WTC11 (cell line): Measurements from ENCODE around the gene SLC5A10.

Source experiments
- ATF1 ChIP-seq: sonication (generic); formaldehyde crosslinking; IDR thresholded peaks from 2 replicates; pipeline ENCODE4 v1.8.1; 2023; ENCODE audit warnings: mild to moderate bottlenecking, moderate library complexity, missing genetic modification reagents
- CBFB ChIP-seq: sonication (generic); formaldehyde crosslinking; IDR thresholded peaks from 2 replicates; pipeline ENCODE4 v1.8.1; 2022; ENCODE audit warnings: mild to moderate bottlenecking, low read depth, missing genetic modification reagents
- ESRRA ChIP-seq: sonication (generic); formaldehyde crosslinking; IDR thresholded peaks from 2 replicates; pipeline ENCODE4 v1.8.1; 2022; ENCODE audit warnings: mild to moderate bottlenecking, missing genetic modification reagents, borderline replicate concordance
- NFYB ChIP-seq: sonication (generic); formaldehyde crosslinking; conservative IDR thresholded peaks from 2 replicates; pipeline ENCODE4 v1.8.0; 2022; ENCODE audit warnings: low read depth, missing genetic modification reagents
- NR1H2 ChIP-seq: sonication (generic); formaldehyde crosslinking; IDR thresholded peaks from 2 replicates; pipeline ENCODE4 v1.9.0; 2021; ENCODE audit warnings: mild to moderate bottlenecking, moderate library complexity, missing genetic modification reagents
- ZNF232 ChIP-seq: sonication (generic); formaldehyde crosslinking; IDR thresholded peaks from 2 replicates; pipeline ENCODE4 v1.8.0; 2022; ENCODE audit warnings: mild to moderate bottlenecking, missing genetic modification reagents
- TF ChIP-seq, protein P1 (sequence below): sonication (generic); formaldehyde crosslinking; IDR thresholded peaks from 2 replicates; pipeline ENCODE4 v1.8.0; 2022; ENCODE audit warnings: mild to moderate bottlenecking, missing genetic modification reagents
- TF ChIP-seq, protein P2 (sequence below): sonication (generic); formaldehyde crosslinking; conservative IDR thresholded peaks from 2 replicates; pipeline ENCODE4 v1.8.1; 2023; ENCODE audit warnings: mild to moderate bottlenecking, low read depth, missing genetic modification reagents, moderate library complexity
- TF ChIP-seq, protein P3 (sequence below): fragments of 200-600 bp; IDR thresholded peaks from 2 replicates; pipeline ENCODE4 v1.8.0; 2022; ENCODE audit warnings: antibody characterized with exemption
- TF ChIP-seq, protein P4 (sequence below): sonication (generic); formaldehyde crosslinking; IDR thresholded peaks from 2 replicates; pipeline ENCODE4 v1.8.0; 2022; ENCODE audit warnings: mild to moderate bottlenecking, missing genetic modification reagents
- TF ChIP-seq, protein P5 (sequence below): sonication (generic); formaldehyde crosslinking; IDR thresholded peaks from 2 replicates; pipeline ENCODE4 v1.8.1; 2023; ENCODE audit warnings: mild to moderate bottlenecking, missing genetic modification reagents, moderate library complexity
- TF ChIP-seq, protein P6 (sequence below): sonication (generic); formaldehyde crosslinking; IDR thresholded peaks from 2 replicates; pipeline ENCODE4 v1.8.1; 2022; ENCODE audit warnings: mild to moderate bottlenecking, missing genetic modification reagents, moderate library complexity, borderline replicate concordance
- TF ChIP-seq, protein P7 (sequence below): sonication (generic); formaldehyde crosslinking; IDR thresholded peaks from 2 replicates; pipeline ENCODE4 v1.8.1; 2022; ENCODE audit warnings: missing genetic modification reagents, borderline replicate concordance

DNA sequence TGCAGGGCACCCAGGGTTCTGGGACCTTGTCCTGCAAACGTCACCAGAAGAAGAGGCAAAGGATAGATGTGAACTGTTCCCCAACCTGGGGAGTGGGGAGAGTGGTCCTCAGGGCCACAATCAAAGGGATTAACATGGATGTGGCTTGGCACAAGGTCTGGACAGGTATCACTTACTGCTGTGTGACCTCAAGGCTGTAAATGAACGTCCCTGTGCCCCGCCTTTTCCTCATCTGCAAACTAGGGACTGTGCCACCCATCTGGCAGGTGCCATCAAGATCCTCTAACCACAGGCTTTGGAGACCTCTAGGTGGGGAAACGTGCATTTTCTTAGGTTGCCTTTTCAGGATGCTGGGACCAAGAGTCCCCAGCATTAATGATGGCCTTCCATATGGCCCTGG, 25.1 kb downstream of the SLC5A10 start:
- TF ChIP-seq, protein P1, sequence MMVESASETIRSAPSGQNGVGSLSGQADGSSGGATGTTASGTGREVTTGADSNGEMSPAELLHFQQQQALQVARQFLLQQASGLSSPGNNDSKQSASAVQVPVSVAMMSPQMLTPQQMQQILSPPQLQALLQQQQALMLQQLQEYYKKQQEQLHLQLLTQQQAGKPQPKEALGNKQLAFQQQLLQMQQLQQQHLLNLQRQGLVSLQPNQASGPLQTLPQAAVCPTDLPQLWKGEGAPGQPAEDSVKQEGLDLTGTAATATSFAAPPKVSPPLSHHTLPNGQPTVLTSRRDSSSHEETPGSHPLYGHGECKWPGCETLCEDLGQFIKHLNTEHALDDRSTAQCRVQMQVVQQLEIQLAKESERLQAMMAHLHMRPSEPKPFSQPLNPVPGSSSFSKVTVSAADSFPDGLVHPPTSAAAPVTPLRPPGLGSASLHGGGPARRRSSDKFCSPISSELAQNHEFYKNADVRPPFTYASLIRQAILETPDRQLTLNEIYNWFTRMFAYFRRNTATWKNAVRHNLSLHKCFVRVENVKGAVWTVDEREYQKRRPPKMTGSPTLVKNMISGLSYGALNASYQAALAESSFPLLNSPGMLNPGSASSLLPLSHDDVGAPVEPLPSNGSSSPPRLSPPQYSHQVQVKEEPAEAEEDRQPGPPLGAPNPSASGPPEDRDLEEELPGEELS (CRISPR knock-in tag) = no peak
- TF ChIP-seq, protein P2, sequence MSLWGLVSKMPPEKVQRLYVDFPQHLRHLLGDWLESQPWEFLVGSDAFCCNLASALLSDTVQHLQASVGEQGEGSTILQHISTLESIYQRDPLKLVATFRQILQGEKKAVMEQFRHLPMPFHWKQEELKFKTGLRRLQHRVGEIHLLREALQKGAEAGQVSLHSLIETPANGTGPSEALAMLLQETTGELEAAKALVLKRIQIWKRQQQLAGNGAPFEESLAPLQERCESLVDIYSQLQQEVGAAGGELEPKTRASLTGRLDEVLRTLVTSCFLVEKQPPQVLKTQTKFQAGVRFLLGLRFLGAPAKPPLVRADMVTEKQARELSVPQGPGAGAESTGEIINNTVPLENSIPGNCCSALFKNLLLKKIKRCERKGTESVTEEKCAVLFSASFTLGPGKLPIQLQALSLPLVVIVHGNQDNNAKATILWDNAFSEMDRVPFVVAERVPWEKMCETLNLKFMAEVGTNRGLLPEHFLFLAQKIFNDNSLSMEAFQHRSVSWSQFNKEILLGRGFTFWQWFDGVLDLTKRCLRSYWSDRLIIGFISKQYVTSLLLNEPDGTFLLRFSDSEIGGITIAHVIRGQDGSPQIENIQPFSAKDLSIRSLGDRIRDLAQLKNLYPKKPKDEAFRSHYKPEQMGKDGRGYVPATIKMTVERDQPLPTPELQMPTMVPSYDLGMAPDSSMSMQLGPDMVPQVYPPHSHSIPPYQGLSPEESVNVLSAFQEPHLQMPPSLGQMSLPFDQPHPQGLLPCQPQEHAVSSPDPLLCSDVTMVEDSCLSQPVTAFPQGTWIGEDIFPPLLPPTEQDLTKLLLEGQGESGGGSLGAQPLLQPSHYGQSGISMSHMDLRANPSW = no peak
- TF ChIP-seq, protein P3, sequence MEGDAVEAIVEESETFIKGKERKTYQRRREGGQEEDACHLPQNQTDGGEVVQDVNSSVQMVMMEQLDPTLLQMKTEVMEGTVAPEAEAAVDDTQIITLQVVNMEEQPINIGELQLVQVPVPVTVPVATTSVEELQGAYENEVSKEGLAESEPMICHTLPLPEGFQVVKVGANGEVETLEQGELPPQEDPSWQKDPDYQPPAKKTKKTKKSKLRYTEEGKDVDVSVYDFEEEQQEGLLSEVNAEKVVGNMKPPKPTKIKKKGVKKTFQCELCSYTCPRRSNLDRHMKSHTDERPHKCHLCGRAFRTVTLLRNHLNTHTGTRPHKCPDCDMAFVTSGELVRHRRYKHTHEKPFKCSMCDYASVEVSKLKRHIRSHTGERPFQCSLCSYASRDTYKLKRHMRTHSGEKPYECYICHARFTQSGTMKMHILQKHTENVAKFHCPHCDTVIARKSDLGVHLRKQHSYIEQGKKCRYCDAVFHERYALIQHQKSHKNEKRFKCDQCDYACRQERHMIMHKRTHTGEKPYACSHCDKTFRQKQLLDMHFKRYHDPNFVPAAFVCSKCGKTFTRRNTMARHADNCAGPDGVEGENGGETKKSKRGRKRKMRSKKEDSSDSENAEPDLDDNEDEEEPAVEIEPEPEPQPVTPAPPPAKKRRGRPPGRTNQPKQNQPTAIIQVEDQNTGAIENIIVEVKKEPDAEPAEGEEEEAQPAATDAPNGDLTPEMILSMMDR = no peak
- TF ChIP-seq, protein P4, sequence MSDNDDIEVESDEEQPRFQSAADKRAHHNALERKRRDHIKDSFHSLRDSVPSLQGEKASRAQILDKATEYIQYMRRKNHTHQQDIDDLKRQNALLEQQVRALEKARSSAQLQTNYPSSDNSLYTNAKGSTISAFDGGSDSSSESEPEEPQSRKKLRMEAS (CRISPR knock-in tag) = no peak
- TF ChIP-seq ATF1 (CRISPR knock-in tag) (no peak), NFYB (CRISPR knock-in tag) (no peak), CBFB (no peak), ZNF232 (CRISPR knock-in tag) (no peak), NR1H2 (no peak), ESRRA (CRISPR knock-in tag) (no peak)
- TF ChIP-seq, protein P5, sequence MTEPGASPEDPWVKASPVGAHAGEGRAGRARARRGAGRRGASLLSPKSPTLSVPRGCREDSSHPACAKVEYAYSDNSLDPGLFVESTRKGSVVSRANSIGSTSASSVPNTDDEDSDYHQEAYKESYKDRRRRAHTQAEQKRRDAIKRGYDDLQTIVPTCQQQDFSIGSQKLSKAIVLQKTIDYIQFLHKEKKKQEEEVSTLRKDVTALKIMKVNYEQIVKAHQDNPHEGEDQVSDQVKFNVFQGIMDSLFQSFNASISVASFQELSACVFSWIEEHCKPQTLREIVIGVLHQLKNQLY (CRISPR knock-in tag) = no peak
- TF ChIP-seq, protein P6, sequence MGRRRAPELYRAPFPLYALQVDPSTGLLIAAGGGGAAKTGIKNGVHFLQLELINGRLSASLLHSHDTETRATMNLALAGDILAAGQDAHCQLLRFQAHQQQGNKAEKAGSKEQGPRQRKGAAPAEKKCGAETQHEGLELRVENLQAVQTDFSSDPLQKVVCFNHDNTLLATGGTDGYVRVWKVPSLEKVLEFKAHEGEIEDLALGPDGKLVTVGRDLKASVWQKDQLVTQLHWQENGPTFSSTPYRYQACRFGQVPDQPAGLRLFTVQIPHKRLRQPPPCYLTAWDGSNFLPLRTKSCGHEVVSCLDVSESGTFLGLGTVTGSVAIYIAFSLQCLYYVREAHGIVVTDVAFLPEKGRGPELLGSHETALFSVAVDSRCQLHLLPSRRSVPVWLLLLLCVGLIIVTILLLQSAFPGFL (CRISPR knock-in tag) = no peak
- TF ChIP-seq, protein P7, sequence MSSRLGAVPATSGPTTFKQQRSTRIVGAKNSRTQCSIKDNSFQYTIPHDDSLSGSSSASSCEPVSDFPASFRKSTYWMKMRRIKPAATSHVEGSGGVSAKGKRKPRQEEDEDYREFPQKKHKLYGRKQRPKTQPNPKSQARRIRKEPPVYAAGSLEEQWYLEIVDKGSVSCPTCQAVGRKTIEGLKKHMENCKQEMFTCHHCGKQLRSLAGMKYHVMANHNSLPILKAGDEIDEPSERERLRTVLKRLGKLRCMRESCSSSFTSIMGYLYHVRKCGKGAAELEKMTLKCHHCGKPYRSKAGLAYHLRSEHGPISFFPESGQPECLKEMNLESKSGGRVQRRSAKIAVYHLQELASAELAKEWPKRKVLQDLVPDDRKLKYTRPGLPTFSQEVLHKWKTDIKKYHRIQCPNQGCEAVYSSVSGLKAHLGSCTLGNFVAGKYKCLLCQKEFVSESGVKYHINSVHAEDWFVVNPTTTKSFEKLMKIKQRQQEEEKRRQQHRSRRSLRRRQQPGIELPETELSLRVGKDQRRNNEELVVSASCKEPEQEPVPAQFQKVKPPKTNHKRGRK (CRISPR knock-in tag) = no peak
